ENCODE data around the gene BRD4. TPM values are rescaled to one million over a fixed set of nuclear protein-coding genes. Genes with fewer than 3 reads are reported as not detected.

The BRD4 gene
- total and polyA plus RNA-seq, 2 donors from 2014 or later, result 14.3 to 107 TPM

GRCh38 chr19:15371119-15371518 is 38.8 kb upstream of the BRD4 start:
- H3K36me3 ChIP-seq (ENCODE audit: control insufficient read depth in 2 of 3, insufficient read depth in 3 of 3, low read length in 3 of 3), result peaks cover 0 to 46% (median 28%) of the 10 kb centered on the region in 3 donors
- DNase-seq, result peak in 1 of 5 donors; percentile 14
- intact Hi-C loops (cut with DNase I), result no loop called here

GRCh38 chr19:15369594-15369891 is 37.2 kb upstream of the BRD4 start:
- no peak for TF ChIP-seq CTCF (IDR thresholded peaks at IDR 0.05; ENCODE audit: borderline replicate concordance, extremely low read depth, insufficient read depth)
- Histone ChIP-seq H3K4me1 (ENCODE audit: control insufficient read depth in 2 of 3, insufficient read depth in 2 of 3, low read depth in 1 of 3, low read length in 3 of 3) (peaks cover 0 to 11% (median 3%) of the 10 kb centered on the region in 3 donors), H3K27ac (ENCODE audit: low read depth in 2 of 2, low read length in 2 of 2) (no peak overlapping the region), H3K4me3 (ENCODE audit: low read length in 3 of 3) (no peak overlapping the region), H3K27me3 (ENCODE audit: control insufficient read depth, insufficient read depth, low read length) (no peaks in the 10 kb centered on the region), H3K9me3 (ENCODE audit: control insufficient read depth in 2 of 3, insufficient read depth in 1 of 3, low read length in 3 of 3) (no peaks in the 10 kb centered on the region), H3K9ac (ENCODE audit: low read length in 3 of 3) (no peak overlapping the region), H3K36me3 (ENCODE audit: control insufficient read depth in 2 of 3, insufficient read depth in 3 of 3, low read length in 3 of 3) (peaks cover 0 to 58% (median 32%) of the 10 kb centered on the region in 3 donors)
- DNase-seq (peak in 1 of 5 donors; percentile 56), FAIRE-seq (no peak)
- intact Hi-C loops (cut with DNase I), result no loop called here

More at GRCh38 chr19:15371119-15371518, 38.8 kb upstream of the BRD4 start:
- no peak overlapping the region for H3K9ac ChIP-seq (ENCODE audit: low read length in 3 of 3)
- no peak overlapping the region for H3K4me3 ChIP-seq (ENCODE audit: low read length in 3 of 3)
- no peak for TF ChIP-seq CTCF (IDR thresholded peaks at IDR 0.05; ENCODE audit: borderline replicate concordance, extremely low read depth, insufficient read depth)
- no peak overlapping the region for H3K27ac ChIP-seq (ENCODE audit: low read depth in 2 of 2, low read length in 2 of 2)
- H3K27me3 ChIP-seq (ENCODE audit: control insufficient read depth, insufficient read depth, low read length), result no peaks in the 10 kb centered on the region
- H3K4me1 ChIP-seq (ENCODE audit: control insufficient read depth in 2 of 3, insufficient read depth in 2 of 3, low read depth in 1 of 3, low read length in 3 of 3), result peaks cover 0 to 23% (median 16%) of the 10 kb centered on the region in 3 donors
- no peak for FAIRE-seq
- no peaks in the 10 kb centered on the region for H3K9me3 ChIP-seq (ENCODE audit: control insufficient read depth in 2 of 3, insufficient read depth in 1 of 3, low read length in 3 of 3)

GRCh38 chr19:15368798-15369593 is 36.7 kb upstream of the BRD4 start:
- DNase-seq, result peak in 1 of 5 donors; percentile 62
- no peak for FAIRE-seq
- H3K27ac ChIP-seq (ENCODE audit: low read depth in 2 of 2, low read length in 2 of 2), result no peak overlapping the region
- H3K36me3 ChIP-seq (ENCODE audit: control insufficient read depth in 2 of 3, insufficient read depth in 3 of 3, low read length in 3 of 3), result peaks cover 0 to 58% (median 32%) of the 10 kb centered on the region in 3 donors
- no peak overlapping the region for H3K4me3 ChIP-seq (ENCODE audit: low read length in 3 of 3)
- H3K9ac ChIP-seq (ENCODE audit: low read length in 3 of 3), result no peak overlapping the region
- no peak for TF ChIP-seq CTCF (IDR thresholded peaks at IDR 0.05; ENCODE audit: borderline replicate concordance, extremely low read depth, insufficient read depth)
- no peaks in the 10 kb centered on the region for H3K9me3 ChIP-seq (ENCODE audit: control insufficient read depth in 2 of 3, insufficient read depth in 1 of 3, low read length in 3 of 3)
- H3K4me1 ChIP-seq (ENCODE audit: control insufficient read depth in 2 of 3, insufficient read depth in 2 of 3, low read depth in 1 of 3, low read length in 3 of 3), result peaks cover 0 to 6% (median 0%) of the 10 kb centered on the region in 3 donors
- intact Hi-C loops (cut with DNase I), result no loop called here
- no peaks in the 10 kb centered on the region for H3K27me3 ChIP-seq (ENCODE audit: control insufficient read depth, insufficient read depth, low read length)

All from kidney (tissue), 14 donors.